HG02970 (cell line): ENCODE results near the gene EDIL3.
"Not testable (repeated sequence)": the region's sequence is repeated elsewhere in the genome, so short reads cannot be mapped to it uniquely, and the experiment has no call there.

Source experiments
- ATAC-seq: cut with Tn5 transposase; IDR thresholded peaks from one replicate; pipeline ENCODE4 v1.9.1; 2021; ENCODE audit warnings: mild to moderate bottlenecking, moderate library complexity, moderate number of reproducible peaks; ENCODE audit not compliant: unreplicated experiment, low FRiP score

Gene EDIL3

GRCh38 chr5:84304599-84304998, 80.1 kb downstream of the EDIL3 start:
- no peak for ATAC-seq

- no peak for ATAC-seq
Observed at GRCh38 chr5:84303315-84303714, 81.4 kb downstream of the EDIL3 start.

GRCh38 chr5:84301535-84301934, 83.1 kb downstream of the EDIL3 start:
- no peak for ATAC-seq

- no peak for ATAC-seq
Observed at GRCh38 chr5:84299959-84300358, 84.7 kb downstream of the EDIL3 start.

- ATAC-seq, result no peak
Observed at GRCh38 chr5:84298628-84299027, 86.1 kb downstream of the EDIL3 start.

- ATAC-seq, result not testable (repeated sequence)
Observed at GRCh38 chr5:84297641-84298040, 87.0 kb downstream of the EDIL3 start.

- no peak for ATAC-seq
Observed at GRCh38 chr5:84292788-84293653, 91.7 kb downstream of the EDIL3 start.

- ATAC-seq, result no peak
Observed at GRCh38 chr5:84292000-84292642, 92.6 kb downstream of the EDIL3 start.

- ATAC-seq, result no peak
Observed at GRCh38 chr5:84290673-84291072, 94.0 kb downstream of the EDIL3 start.

GRCh38 chr5:84290161-84290560, 94.5 kb downstream of the EDIL3 start:
- no peak for ATAC-seq

GRCh38 chr5:84287951-84288350, 96.7 kb downstream of the EDIL3 start:
- no peak for ATAC-seq

- no peak for ATAC-seq
Observed at GRCh38 chr5:84286662-84287061, 98.0 kb downstream of the EDIL3 start.

GRCh38 chr5:84285641-84286637, 98.7 kb downstream of the EDIL3 start:
- no peak for ATAC-seq

- ATAC-seq, result no peak
Observed at GRCh38 chr5:84281383-84281782, 103.3 kb downstream of the EDIL3 start.

GRCh38 chr5:84279234-84279633, 105.4 kb downstream of the EDIL3 start:
- ATAC-seq, result no peak

GRCh38 chr5:84275609-84276008, 109.1 kb downstream of the EDIL3 start:
- ATAC-seq, result no peak

GRCh38 chr5:84274585-84275468, 109.9 kb downstream of the EDIL3 start:
- ATAC-seq, result no peak

- ATAC-seq, result no peak
Observed at GRCh38 chr5:84273517-84273883, 111.2 kb downstream of the EDIL3 start.

- ATAC-seq, result no peak
Observed at GRCh38 chr5:84272771-84273516, 111.7 kb downstream of the EDIL3 start.
